Suppressor macrophage (primary cell): ENCODE results near the gene WDR27.
"Not testable (repeated sequence)": the region's sequence is repeated elsewhere in the genome, so short reads cannot be mapped to it uniquely, and the experiment has no call there.

Source experiments
- DNase-seq, 4 experiments: peaks; one replicate each; pipeline ENCODE4 v3.0.0-alpha.2; 2020 to 2022

WDR27 gene

GRCh38 chr6:169472786-169473416 is 228.9 kb downstream of the WDR27 start:
- no peak for DNase-seq

DNA sequence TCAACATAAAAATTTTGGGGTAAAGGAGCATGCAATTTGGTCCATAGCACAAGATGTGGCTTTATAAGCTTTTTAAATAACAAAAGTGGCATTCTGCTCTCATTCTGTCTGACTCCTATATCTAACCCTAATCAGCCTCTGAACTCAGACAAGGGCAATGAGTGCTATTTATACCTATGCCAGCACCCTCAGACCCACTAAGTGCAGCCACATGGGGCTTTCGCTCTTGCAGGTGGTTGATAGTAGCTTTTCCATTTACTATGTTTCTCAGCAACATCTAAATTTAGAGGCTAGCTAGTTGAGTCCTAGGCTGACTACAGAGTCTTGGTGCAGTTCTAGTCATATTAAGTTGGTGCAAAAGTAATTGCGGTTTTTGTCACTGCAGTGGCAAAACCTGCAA is 231.0 kb downstream of the WDR27 start:
- DNase-seq: no peak

- DNase-seq: no peak
Observed at GRCh38 chr6:169469028-169469427, 232.8 kb downstream of the WDR27 start.

DNA sequence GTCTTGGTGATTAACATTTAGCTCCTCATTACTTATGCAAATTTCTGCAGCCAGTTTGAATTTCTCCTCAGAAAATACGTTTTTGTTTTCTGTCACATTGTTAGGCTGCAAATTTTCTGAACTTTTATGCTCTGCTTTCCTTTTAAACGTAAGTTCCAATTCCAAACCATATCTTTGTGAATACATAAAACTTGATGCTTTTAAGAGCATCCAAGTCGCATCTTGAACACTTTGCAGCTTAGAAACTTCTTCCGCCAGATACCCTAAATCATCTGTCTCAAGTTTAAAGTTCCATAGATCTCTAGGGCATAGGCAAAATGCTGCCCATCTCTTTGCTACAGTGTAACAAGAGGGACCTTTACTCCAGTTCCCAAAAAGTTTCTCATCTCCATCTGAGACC is 234.1 kb downstream of the WDR27 start:
- not testable (repeated sequence) for DNase-seq

- DNase-seq: peak in 2 of 4 experiments; percentile 6 to 7
Observed at GRCh38 chr6:169466256-169466655, 235.6 kb downstream of the WDR27 start.

DNA sequence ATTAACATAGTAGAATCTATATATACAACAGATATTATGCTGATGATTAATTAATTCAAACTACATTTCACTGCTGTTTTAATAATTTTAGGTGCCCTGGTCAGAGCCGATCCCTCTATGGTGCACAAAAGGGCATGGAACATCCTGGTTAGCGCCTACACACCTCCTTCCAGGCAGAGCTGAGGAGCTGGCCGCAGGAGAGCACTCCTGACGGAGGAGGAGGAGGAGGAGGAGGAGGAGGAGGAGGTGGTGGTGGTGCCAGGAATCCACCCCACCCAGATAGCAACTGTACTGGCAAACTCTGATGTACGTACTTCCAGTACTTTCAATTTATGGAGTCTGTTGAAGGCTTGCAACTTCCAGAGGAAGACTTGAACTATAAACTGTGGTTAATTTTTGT is 244.1 kb downstream of the WDR27 start:
- DNase-seq: no peak

- DNase-seq: no peak
Observed at GRCh38 chr6:169456840-169457239, 245.0 kb downstream of the WDR27 start.

- no peak for DNase-seq
Observed at GRCh38 chr6:169455470-169455869, 246.4 kb downstream of the WDR27 start.

GRCh38 chr6:169454872-169455204 is 247.0 kb downstream of the WDR27 start:
- no peak for DNase-seq

- DNase-seq: no peak
Observed at GRCh38 chr6:169454204-169454871, 247.5 kb downstream of the WDR27 start.

GRCh38 chr6:169452869-169453620 is 248.8 kb downstream of the WDR27 start:
- no peak for DNase-seq

DNA sequence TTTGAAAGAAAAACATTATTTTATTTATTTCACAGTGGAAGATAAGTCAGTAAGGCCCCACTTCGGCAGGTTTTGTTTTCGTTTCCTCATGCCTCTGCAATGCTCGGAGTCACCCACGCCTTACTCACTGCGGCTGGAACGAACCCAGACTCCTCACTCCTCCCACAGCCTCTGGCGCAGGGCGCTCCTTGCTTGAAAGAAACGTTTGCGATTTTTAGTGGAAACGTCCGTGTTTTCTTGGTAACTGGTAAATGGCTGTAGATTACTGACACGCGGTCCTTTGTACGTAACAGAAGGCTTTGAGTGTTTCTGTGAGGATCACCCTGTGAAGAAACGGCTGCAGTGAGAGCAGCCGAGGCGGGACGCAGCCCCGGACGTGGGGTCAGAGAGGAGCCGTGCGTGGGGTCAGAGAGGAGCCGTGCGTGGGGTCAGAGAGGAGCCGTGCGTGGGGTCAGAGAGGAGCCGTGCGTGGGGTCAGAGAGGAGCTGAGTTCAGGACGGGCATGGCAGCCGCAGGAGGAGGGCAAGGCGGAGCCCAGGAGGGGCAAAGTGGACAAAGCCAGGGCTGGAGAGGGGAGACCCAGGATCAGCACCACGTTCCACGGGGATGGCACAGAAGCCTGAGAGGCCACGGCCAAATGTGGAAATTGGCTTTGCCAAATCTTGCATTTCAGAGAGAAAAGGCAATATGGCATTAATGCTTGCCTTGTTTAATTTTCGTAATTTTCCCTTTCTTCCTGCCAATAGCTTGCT is 249.5 kb downstream of the WDR27 start:
- no peak for DNase-seq

GRCh38 chr6:169451065-169451838 is 250.6 kb downstream of the WDR27 start:
- no peak for DNase-seq

DNA sequence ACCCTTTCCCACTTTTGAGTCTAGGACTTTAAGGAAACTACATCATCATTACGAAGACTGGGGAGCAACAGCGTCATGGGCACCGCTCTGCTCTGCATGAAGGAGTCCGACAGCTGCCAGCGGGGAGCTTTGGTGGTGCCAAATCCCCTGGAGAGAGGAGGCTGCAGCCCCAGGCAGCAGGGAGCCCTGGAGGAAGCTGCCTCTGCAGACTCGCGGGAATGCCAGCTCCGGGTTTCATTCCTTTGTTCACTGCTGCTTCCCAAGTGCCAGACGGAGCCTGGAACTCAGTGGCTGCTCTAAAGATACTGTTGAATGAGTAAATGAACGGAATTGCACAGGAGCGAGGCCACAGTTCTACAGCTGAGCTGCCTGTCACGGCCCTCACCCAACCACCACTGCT is 251.7 kb downstream of the WDR27 start:
- DNase-seq: no peak

DNA sequence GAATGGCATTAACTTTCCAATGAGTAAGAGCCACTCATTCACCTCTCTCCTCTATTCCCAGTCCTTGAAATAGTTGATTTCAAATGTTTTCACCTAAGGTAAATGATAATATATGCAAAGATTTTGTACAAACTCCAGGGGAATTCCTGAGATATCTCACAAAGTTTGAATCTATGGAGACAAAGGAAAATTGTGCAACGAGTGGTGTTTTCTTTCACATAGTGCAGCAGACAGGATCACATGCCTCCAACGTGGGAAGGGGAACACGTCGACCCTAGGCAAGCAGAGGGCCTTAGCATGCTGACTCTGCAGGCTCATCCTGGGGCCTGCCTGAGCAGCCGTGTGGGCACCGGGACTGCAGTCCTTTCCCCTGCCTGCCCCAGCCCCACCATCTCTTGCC is 252.6 kb downstream of the WDR27 start:
- no peak for DNase-seq

GRCh38 chr6:169445661-169446581 is 255.9 kb downstream of the WDR27 start:
- DNase-seq: no peak

GRCh38 chr6:169445227-169445626 is 256.6 kb downstream of the WDR27 start:
- DNase-seq: no peak

DNA sequence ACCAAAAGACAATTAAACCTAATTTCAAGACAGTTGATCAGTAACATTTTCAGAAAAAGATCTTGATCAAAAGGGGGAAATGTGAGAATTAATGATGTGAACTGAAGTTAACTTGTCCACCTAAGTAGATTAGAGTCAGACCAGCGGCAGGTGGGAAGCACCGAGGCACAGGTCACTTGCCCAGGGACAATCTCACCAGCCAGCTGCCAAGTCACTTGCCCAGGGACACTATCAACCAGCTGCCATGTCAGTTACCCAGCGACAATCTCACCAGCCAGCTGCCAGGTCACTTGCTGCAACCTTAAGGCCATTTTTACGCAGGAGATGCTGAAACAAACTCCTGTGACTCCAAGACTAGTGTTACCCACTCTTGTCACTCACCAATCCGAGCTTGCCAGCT is 260.5 kb downstream of the WDR27 start:
- DNase-seq: no peak

DNA sequence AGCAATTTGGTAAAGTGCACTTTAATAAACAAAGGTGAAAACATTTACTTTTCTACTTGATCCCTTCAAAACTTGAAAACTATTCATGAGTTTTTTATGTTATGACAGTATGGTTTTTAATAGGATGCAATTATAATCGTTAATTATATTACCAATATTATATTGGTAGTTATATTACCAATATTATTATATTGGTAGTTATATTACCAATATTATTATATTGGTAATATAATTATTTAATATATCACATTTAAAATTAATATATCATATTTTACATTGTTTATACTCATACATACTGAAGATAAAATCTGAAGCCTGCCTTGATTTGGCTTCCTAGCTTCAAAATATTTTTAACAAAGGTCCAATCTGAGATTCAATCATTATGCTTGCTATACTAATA is 262.1 kb downstream of the WDR27 start:
- DNase-seq: no peak

DNA sequence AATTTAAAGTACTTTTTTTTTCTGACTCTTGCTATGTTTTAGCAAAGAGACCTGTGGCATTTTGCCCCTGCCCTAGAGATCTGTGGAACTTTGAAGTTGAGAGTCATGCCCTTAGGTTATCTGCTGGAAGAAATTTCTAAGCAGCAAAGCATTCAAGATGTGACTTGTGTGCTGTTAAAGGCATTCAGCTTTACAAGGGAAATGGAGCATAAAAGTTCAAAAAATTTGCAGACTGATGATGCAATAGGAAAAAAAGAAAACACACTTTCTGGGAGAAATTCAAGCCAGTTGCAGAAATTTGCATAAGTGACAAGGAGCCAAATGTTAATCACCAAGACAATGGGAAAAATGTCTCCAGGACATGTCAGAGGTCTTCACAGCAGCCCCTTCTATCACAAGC is 267.3 kb downstream of the WDR27 start:
- DNase-seq: not testable (repeated sequence)

DNA sequence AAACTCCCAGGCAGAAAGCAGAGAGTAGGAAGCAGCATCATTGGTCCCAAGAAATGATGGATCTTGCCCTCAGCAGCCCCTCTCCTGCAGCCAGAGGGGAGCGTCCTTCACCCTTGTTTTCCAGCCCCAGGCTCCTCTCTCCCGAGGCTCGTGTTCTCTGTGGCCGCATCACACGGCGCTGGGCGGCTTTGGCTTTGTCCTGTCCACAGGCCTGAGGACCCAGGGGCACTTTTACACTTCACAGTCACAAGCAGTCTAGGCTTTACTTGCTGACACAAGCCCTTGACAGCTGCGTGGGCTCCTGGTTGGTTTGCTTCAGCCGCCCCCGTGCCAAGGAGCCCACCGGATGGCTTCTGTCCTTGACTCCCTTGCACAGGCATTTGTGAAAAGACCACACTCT is 272.8 kb downstream of the WDR27 start:
- DNase-seq: no peak
